SU-DHL-6 (cell line): ENCODE results near the gene RPRD1B.
"Not testable (repeated sequence)": the region's sequence is repeated elsewhere in the genome, so short reads cannot be mapped to it uniquely, and the experiment has no call there.

ENCODE experiments used
- H2AFZ ChIP-seq: fragments of 200-600 bp; sonication (generic); 2 replicates; pipeline ENCODE4 v1.6.1; 2014; ENCODE audit warnings: low read depth, mild to moderate bottlenecking, moderate library complexity, mixed read lengths, antibody characterized with exemption, low read length; ENCODE audit not compliant: severe bottlenecking
- H3F3A ChIP-seq: fragments of 200-600 bp; shearing (Covaris generic); 2 replicates; pipeline ENCODE4 v1.6.0; 2016; ENCODE audit warnings: antibody characterized with exemption, mild to moderate bottlenecking; ENCODE audit not compliant: insufficient read depth
- H3K27ac ChIP-seq: fragments of 200-600 bp; sonication (generic); 2 replicates; pipeline ENCODE4 v1.5.1; 2016; ENCODE audit warnings: low read depth, mild to moderate bottlenecking, low read length, moderate library complexity, mixed read lengths
- H3K27me3 ChIP-seq: fragments of 200-600 bp; sonication (generic), shearing (Covaris generic); 2 replicates; pipeline ENCODE4 v1.6.0; 2014; ENCODE audit warnings: mild to moderate bottlenecking, low read length
- H3K36me3 ChIP-seq: fragments of 200-600 bp; sonication (generic); 2 replicates; pipeline ENCODE4 v1.6.1; 2014; ENCODE audit warnings: mild to moderate bottlenecking, low read length, mixed read lengths
- H3K4me2 ChIP-seq: fragments of 300-600, 200-600 bp; shearing (Covaris generic), sonication (generic); 2 replicates; pipeline ENCODE4 v1.6.0; 2014; ENCODE audit warnings: low read length, low read depth, mild to moderate bottlenecking; ENCODE audit not compliant: poor library complexity, severe bottlenecking
- H3K4me3 ChIP-seq: fragments of 200-600 bp; sonication (generic); 2 replicates; pipeline ENCODE4 v1.5.1; 2014; ENCODE audit warnings: antibody characterized with exemption, low read length, mild to moderate bottlenecking, mixed read lengths; ENCODE audit not compliant: insufficient read depth, poor library complexity, severe bottlenecking
- H3K79me2 ChIP-seq: fragments of 200-600 bp; sonication (generic); 2 replicates; pipeline ENCODE4 v1.6.1; 2014; ENCODE audit warnings: mild to moderate bottlenecking, low read length, moderate library complexity; ENCODE audit not compliant: insufficient read depth
- H3K9ac ChIP-seq: fragments of 200-600 bp; sonication (generic); 2 replicates; pipeline ENCODE4 v1.7.0; 2014; ENCODE audit warnings: mild to moderate bottlenecking, low read length
- H3K9me2 ChIP-seq: fragments of 200-600 bp; sonication (generic); replicated peaks from 2 replicates; pipeline ENCODE4 v1.6.1; 2014; ENCODE audit warnings: low read length; ENCODE audit not compliant: insufficient read depth
- H3K9me3 ChIP-seq: fragments of 200-600 bp; sonication (generic); 2 replicates; pipeline ENCODE4 v1.6.1; 2014; ENCODE audit warnings: low read length, mixed read lengths; ENCODE audit not compliant: insufficient read depth
- H4K20me1 ChIP-seq: fragments of 200-600 bp; sonication (generic); 2 replicates; pipeline ENCODE4 v1.6.1; 2014; ENCODE audit warnings: low read depth, mild to moderate bottlenecking, antibody characterized with exemption, low read length, moderate library complexity, mixed read lengths
- CTCF ChIP-seq: fragments of 200-600 bp; sonication (generic); IDR thresholded peaks from one replicate; pipeline ENCODE4 v1.5.1; 2017; ENCODE audit warnings: antibody characterized with exemption, mild to moderate bottlenecking, low read length, moderate library complexity; ENCODE audit not compliant: insufficient read depth, poor library complexity, severe bottlenecking
- EZH2phosphoT487 ChIP-seq: fragments of 200-600 bp; sonication (generic), shearing (Covaris generic); conservative IDR thresholded peaks from 2 replicates; pipeline ENCODE4 v1.6.1; 2018; ENCODE audit warnings: mild to moderate bottlenecking, antibody characterized with exemption, low read length, moderate library complexity, mixed read lengths

Gene RPRD1B

DNA sequence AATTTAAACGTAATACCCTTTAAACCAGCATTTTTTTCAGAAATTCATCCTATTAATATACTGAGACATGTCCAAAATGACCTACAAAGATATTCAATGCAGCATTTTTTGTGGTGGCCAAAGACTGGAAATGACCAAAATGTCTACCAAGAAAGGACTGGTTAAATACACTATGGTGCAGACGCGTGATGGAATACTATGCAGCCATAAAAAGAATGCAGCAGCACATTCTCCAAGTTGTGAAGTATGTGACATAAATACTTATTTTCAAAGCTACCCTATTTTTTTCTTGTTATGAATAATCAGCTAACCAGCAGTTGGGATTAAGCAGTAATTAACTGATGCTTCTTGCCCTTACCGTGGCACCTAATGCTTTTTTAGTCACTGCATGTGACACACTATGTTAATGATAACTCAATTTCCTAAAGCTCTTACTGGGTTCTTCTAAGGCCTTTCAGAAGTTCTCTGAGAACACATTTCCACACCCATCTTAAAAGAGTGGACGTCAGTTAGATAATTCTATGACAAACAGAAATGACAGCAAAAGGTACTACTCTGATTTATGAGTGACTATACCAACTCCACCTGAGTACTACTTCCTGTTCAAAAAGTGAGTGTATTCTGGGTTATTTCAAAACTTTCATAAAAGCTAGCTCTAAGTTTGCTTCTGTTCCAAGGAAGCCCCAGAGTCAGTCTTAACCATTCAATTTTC is 25.2 kb upstream of the RPRD1B start:
- TF ChIP-seq EZH2phosphoT487, result no peak
- no peak for TF ChIP-seq CTCF
- H4K20me1 ChIP-seq, result peaks cover 5% of the 10 kb centered on the region; the same call in 1 of the 2 replicates
- H3K36me3 ChIP-seq, result peaks cover 10% of the 10 kb centered on the region
- no peaks in the 10 kb centered on the region for H3K9me2 ChIP-seq
- H3F3A ChIP-seq, result no peaks in the 10 kb centered on the region
- H3K9ac ChIP-seq, result no peak overlapping the region
- H3K4me3 ChIP-seq, result no peak overlapping the region
- H3K4me2 ChIP-seq, result no peak overlapping the region
- no peak overlapping the region for H2AFZ ChIP-seq
- H3K9me3 ChIP-seq, result no peaks in the 10 kb centered on the region
- H3K27me3 ChIP-seq, result no peaks in the 10 kb centered on the region
- peaks cover 30% of the 10 kb centered on the region for H3K79me2 ChIP-seq
- no peak overlapping the region for H3K27ac ChIP-seq

- peaks cover 30% of the 10 kb centered on the region for H3K79me2 ChIP-seq
- not testable (repeated sequence) for H3K4me2 ChIP-seq, H3K4me3 ChIP-seq, H3K27me3 ChIP-seq, H3K36me3 ChIP-seq, H3K9me2 ChIP-seq, H3K9ac ChIP-seq, H4K20me1 ChIP-seq, H2AFZ ChIP-seq, H3F3A ChIP-seq, H3K9me3 ChIP-seq, H3K27ac ChIP-seq
Measured at GRCh38 chr20:38009416-38009815, 24.1 kb upstream of the RPRD1B start.

DNA sequence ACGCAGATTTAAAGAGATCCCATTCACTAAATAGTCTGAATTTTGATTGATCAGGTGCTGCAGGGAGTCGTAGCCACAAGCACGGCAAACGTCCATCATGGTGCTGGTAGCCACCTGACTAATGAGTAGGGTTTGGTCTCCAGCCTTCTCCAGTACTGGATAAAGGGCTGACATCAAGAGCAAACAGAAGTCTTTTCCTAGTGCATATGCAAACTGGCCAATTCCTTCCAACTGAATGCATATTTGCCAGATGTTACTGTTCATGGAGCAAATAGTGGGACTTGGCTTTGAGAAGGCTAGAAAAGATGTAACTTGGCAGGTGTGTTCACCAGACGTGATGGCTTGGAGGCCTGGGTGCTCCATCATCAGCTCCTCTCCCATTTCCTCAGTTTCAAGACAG is 21.9 kb upstream of the RPRD1B start:
- H3K36me3 ChIP-seq, result peaks cover 6% of the 10 kb centered on the region
- H3K79me2 ChIP-seq, result peaks cover 38% of the 10 kb centered on the region
- H3K4me2 ChIP-seq, result no peak overlapping the region
- peaks cover 5% of the 10 kb centered on the region; the same call in 1 of the 2 replicates for H4K20me1 ChIP-seq
- H3K4me3 ChIP-seq, result no peak overlapping the region
- TF ChIP-seq EZH2phosphoT487 (no peak), CTCF (no peak)
- no peak overlapping the region for H3K9ac ChIP-seq
- H2AFZ ChIP-seq, result no peak overlapping the region
- no peaks in the 10 kb centered on the region for H3K27me3 ChIP-seq
- no peaks in the 10 kb centered on the region for H3K9me3 ChIP-seq
- H3K27ac ChIP-seq, result no peak overlapping the region
- H3K9me2 ChIP-seq, result no peaks in the 10 kb centered on the region
- H3F3A ChIP-seq, result no peaks in the 10 kb centered on the region

DNA sequence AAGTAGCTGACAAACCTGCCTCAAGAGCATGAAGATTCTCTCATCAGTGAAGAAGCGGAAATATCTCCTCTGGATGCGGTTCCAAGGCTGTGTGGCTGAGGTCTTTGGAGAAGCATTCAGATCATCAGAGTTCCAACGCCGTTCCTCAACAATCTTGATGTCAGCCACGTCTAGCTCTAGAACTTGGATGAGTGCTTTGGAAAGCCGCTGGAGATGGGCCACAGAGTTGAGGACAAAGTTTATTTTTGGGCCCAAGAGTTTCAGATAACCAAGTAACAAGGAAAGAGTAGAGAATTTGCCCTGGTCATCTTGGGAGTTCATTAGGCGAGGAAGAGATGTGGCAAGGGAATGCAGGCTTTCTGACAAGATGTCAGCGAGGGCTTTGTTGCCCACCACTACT is 21.2 kb upstream of the RPRD1B start:
- TF ChIP-seq CTCF (no peak), EZH2phosphoT487 (no peak)
- Histone ChIP-seq H3K4me3 (no peak overlapping the region), H3K9me2 (no peaks in the 10 kb centered on the region), H3K27ac (no peak overlapping the region), H3K36me3 (peaks cover 10% of the 10 kb centered on the region), H2AFZ (no peak overlapping the region), H4K20me1 (peaks cover 5% of the 10 kb centered on the region; the same call in 1 of the 2 replicates), H3F3A (no peaks in the 10 kb centered on the region), H3K4me2 (no peak overlapping the region), H3K9ac (no peak overlapping the region), H3K9me3 (no peaks in the 10 kb centered on the region), H3K27me3 (no peaks in the 10 kb centered on the region), H3K79me2 (peaks cover 44% of the 10 kb centered on the region)
